Glutamatergic neuron (in vitro differentiated cells): Measurements from ENCODE around the gene SEPTIN11. TPM values are rescaled to one million over a fixed set of nuclear protein-coding genes. Genes with fewer than 3 reads are reported as not detected.
A peak's percentile ranks its signal among the peaks of the same experiment; 100 is the strongest.

Experiments used
- DNase-seq: peaks from one replicate; pipeline ENCODE4 v3.0.0; 2022
- H3K27ac Mint-ChIP-seq: one replicate; pipeline ENCODE4 v1.8.0; 2020; ENCODE audit warnings: mild to moderate bottlenecking, mixed read lengths, inconsistent platforms; ENCODE audit not compliant: unreplicated experiment
- H3K27me3 Mint-ChIP-seq: one replicate; pipeline ENCODE4 v1.8.0; 2020; ENCODE audit warnings: mild to moderate bottlenecking, moderate library complexity, mixed read lengths, inconsistent platforms; ENCODE audit not compliant: unreplicated experiment
- H3K36me3 Mint-ChIP-seq: one replicate; pipeline ENCODE4 v1.8.0; 2020; ENCODE audit warnings: mild to moderate bottlenecking, mixed read lengths, inconsistent platforms; ENCODE audit not compliant: unreplicated experiment
- H3K4me1 Mint-ChIP-seq: one replicate; pipeline ENCODE4 v1.8.0; 2020; ENCODE audit warnings: mild to moderate bottlenecking, low read depth, mixed read lengths, inconsistent platforms; ENCODE audit not compliant: unreplicated experiment
- H3K4me3 Mint-ChIP-seq: one replicate; pipeline ENCODE4 v1.8.0; 2020; ENCODE audit warnings: mild to moderate bottlenecking, mixed read lengths, inconsistent platforms; ENCODE audit not compliant: unreplicated experiment
- H3K9me3 Mint-ChIP-seq: one replicate; pipeline ENCODE4 v1.8.0; 2020; ENCODE audit warnings: mild to moderate bottlenecking, moderate library complexity, mixed read lengths, inconsistent platforms; ENCODE audit not compliant: unreplicated experiment
- total RNA-seq: library from RNA; stranded (reverse); fragmentation: NEBNext Ultra II Directional; extraction: Animal tissue kit (Norgen Biotek cat#: 25700); gene quantifications from one replicate; pipeline ENCODE4 v1.2.1, GENCODE V29; 2021; ENCODE audit not compliant: unreplicated experiment
- TF ChIP-seq, protein P1 (sequence below): fragments of 200-600 bp; sonication (generic); IDR thresholded peaks from one replicate; pipeline ENCODE4 v1.5.0; 2021; ENCODE audit not compliant: partially characterized antibody, unreplicated experiment

Gene SEPTIN11
- total RNA-seq, 1 donor from 2014 or later, result 422 TPM

DNA sequence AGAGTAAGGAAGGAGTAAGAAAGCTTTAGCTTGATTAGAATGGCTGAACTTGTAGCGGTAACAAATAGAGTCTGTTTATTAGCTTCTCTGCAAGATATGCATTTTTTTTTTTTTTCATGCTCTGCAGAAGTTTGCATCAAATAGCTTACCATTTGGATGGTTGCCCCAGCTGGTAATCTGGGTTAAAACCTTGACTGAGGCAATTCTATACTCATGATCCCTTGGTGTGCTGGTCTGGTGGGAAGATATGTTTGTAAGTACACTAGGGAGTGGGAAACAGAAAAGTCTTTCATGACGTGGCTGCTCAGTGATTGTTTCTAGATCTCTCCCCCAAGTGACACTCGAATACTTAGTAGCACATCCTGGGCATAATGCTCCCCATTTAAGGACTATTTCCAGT, 32.1 kb downstream of the SEPTIN11 start:
- no peak for DNase-seq
- TF ChIP-seq, protein P1, sequence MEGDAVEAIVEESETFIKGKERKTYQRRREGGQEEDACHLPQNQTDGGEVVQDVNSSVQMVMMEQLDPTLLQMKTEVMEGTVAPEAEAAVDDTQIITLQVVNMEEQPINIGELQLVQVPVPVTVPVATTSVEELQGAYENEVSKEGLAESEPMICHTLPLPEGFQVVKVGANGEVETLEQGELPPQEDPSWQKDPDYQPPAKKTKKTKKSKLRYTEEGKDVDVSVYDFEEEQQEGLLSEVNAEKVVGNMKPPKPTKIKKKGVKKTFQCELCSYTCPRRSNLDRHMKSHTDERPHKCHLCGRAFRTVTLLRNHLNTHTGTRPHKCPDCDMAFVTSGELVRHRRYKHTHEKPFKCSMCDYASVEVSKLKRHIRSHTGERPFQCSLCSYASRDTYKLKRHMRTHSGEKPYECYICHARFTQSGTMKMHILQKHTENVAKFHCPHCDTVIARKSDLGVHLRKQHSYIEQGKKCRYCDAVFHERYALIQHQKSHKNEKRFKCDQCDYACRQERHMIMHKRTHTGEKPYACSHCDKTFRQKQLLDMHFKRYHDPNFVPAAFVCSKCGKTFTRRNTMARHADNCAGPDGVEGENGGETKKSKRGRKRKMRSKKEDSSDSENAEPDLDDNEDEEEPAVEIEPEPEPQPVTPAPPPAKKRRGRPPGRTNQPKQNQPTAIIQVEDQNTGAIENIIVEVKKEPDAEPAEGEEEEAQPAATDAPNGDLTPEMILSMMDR, result no peak
- Mint-ChIP-seq H3K9me3 (no peaks in the 10 kb centered on the region), H3K27me3 (peaks cover 3% of the 10 kb centered on the region), H3K36me3 (no peaks in the 10 kb centered on the region), H3K27ac (peak overlapping the region; percentile 69), H3K4me3 (no peak overlapping the region), H3K4me1 (peaks cover 73% of the 10 kb centered on the region)

DNA sequence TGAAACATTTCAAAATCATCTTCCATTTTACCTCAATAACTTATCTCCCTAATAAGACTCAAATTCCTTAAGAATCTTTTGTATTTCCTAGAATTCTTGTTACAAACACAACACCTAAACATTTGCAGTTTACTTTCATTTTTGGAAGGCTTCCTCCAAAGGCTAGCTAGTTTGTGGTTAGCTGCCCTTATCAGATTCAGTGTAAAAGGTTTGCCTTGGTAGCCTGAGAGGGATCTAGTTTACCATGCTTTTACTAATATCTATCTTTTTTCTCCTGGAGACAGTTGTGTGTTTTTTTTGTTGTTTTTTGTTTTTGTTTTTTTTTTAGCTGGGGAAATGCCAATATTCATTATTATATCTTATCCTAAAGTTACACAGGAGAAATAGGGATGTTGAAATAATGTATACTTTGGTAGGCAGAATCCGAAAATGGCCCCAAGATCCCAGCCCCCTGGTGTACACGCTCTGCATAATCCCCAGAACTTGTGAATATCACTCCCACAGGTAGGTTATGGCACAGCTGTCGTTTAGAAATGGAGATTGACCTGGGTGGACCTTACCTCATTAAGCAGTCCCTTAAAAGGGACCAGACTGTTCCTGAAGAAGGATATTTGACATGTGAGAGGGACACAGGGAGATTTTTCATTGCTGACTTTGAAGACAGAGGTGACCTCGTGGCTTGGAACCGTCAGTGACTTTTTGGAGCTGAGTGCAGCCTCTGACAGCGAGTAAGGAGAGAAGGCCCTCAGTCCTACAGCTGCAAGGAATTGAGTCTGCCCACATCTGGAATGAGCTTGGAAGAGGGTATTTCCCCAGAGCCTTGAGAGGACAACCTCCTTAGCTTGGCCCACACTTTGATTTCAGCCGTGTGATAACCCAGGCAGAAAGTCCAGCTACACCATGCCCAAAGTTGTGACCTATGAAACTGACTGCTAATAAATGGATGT, 33.4 kb downstream of the SEPTIN11 start:
- peaks cover 79% of the 10 kb centered on the region for H3K4me1 Mint-ChIP-seq
- DNase-seq, result no peak
- H3K4me3 Mint-ChIP-seq, result peak overlapping the region; percentile 0
- TF ChIP-seq, protein P1, result peak; percentile 19
- H3K27me3 Mint-ChIP-seq, result peaks cover 3% of the 10 kb centered on the region
- H3K27ac Mint-ChIP-seq, result no peak overlapping the region
- H3K9me3 Mint-ChIP-seq, result peaks cover 3% of the 10 kb centered on the region
- H3K36me3 Mint-ChIP-seq, result no peaks in the 10 kb centered on the region

DNA sequence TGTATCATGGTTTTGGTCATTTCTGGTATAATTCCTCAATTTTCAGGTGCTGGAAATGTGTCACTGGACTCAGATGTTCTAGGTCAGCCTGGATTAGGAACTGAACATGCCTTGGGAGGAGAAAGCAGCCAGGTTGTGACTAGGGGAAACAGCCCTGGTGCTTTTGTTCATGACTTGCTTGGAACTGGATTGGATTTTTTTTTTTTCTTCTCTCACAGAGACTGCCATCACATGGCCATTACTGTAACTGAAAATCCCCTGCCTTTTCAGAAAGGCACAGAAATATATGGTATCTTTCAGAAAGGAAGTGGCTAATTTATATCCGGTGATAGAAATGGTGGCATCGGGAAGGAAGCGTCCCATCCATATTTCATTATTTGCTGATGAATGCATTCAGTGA, 34.6 kb downstream of the SEPTIN11 start:
- Mint-ChIP-seq H3K9me3 (peaks cover 3% of the 10 kb centered on the region), H3K27ac (peak overlapping the region; percentile 45)
- DNase-seq, result no peak

DNA sequence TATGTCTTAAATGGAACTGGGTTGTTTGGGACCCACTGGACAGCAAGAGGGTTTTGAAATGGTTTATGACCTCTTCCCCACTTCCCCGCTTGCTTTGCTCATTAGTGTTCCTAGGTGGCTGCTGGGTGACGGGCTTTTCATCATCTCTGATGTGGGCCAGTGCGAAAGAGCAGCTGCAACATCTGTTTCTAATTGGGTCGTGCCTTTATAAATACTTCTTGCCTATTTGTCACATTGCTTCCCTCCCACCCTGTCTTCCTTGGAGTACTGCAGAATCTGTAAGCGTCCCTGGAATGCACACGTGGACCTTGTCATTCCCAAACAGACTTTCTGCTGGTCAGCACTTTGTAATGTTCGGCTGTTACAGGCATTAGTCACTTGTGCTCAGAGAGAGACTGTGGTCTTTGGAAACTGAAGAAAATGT, 35.2 kb downstream of the SEPTIN11 start:
- Mint-ChIP-seq H3K27me3 (peaks cover 3% of the 10 kb centered on the region), H3K27ac (peak overlapping the region; percentile 3), H3K4me1 (peaks cover 73% of the 10 kb centered on the region), H3K9me3 (peaks cover 4% of the 10 kb centered on the region), H3K4me3 (no peak overlapping the region), H3K36me3 (peaks cover 2% of the 10 kb centered on the region)
- TF ChIP-seq, protein P1, result no peak
- no peak for DNase-seq

More for the DNA sequence above, 34.6 kb downstream of the SEPTIN11 start:
- TF ChIP-seq, protein P1, result no peak
- Mint-ChIP-seq H3K36me3 (no peaks in the 10 kb centered on the region), H3K4me3 (no peak overlapping the region), H3K4me1 (peaks cover 77% of the 10 kb centered on the region), H3K27me3 (peaks cover 3% of the 10 kb centered on the region)

DNA sequence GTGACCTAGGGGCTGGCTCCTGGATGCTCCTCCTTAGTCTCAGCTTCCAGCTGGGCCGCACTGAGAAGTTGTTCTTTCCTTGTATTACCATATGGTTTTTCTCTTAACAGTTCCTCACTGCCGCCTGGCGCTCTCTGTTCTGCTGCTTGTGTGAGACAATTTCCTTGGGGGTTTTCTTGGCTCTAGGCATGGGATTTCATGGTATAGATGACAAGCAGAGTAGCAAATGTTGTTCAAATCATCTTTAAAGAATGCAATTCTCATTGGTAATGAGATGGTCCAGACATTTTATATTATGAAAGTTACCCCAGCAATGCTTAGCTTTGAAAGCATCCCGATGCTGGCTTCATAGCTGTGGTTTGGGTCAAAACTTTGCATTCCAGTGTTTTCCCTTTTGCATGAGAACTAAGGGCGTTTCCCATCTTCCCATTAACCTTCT, 37.6 kb downstream of the SEPTIN11 start:
- no peak for DNase-seq
- TF ChIP-seq, protein P1, result no peak
- Mint-ChIP-seq H3K4me1 (peaks cover 53% of the 10 kb centered on the region), H3K27me3 (no peaks in the 10 kb centered on the region), H3K4me3 (peak overlapping the region; percentile 51), H3K9me3 (peaks cover 6% of the 10 kb centered on the region), H3K36me3 (peaks cover 9% of the 10 kb centered on the region), H3K27ac (peak overlapping the region; percentile 53)
